IMR-90 (cell line): ENCODE measurements around the gene HMCES. TPM values are rescaled to one million over a fixed set of nuclear protein-coding genes. Genes with fewer than 3 reads are reported as not detected.

ENCODE experiments used
- ATAC-seq: fragments of 200-7000 bp; cut with Tn5 transposase; 2 replicates; pipeline ENCODE4 v1.9.1; 2020; ENCODE audit warnings: low read depth, mild to moderate bottlenecking, moderate library complexity
- BruUV-seq: library from RNA; stranded (reverse); fragments of 400-500 nt; replicated peaks from 2 replicates; lab custom pipeline; 2021; lab: Mats Ljungman, UMichigan
- CTCF ChIA-PET: fragments of 300-600 bp; formaldehyde crosslinking; extraction: SDS; loops from one replicate; lab custom pipeline; 2021; ENCODE audit warnings: antibody characterized with exemption; lab: Yijun Ruan, JAX
- POLR2A ChIA-PET: fragments of 300-600 bp; sonication (Branson Sonifier 250); formaldehyde crosslinking; loops from one replicate; lab custom pipeline; 2022; ENCODE audit warnings: antibody characterized with exemption; ENCODE audit not compliant: unreplicated experiment; lab: Charles Lee
- DNase-seq: peaks from one replicate; pipeline ENCODE4 v3.0.0; 2013
- H2AFZ ChIP-seq: replicated peaks from 2 replicates; pipeline ENCODE3; 2013; ENCODE audit warnings: low read length, mild to moderate bottlenecking; ENCODE audit not compliant: poor library complexity
- H2AK5ac ChIP-seq: 2 replicates; pipeline ENCODE4 v1.6.1; 2013; ENCODE audit warnings: low read depth, low read length, inconsistent platforms
- H2AK9ac ChIP-seq: replicated peaks from 2 replicates; pipeline ENCODE3; 2013; ENCODE audit warnings: mild to moderate bottlenecking, low read depth, low read length, moderate library complexity; ENCODE audit not compliant: poor library complexity
- H2BK120ac ChIP-seq: 2 replicates; pipeline ENCODE4 v1.6.1; 2013; ENCODE audit warnings: low read depth, low read length, inconsistent platforms
- H2BK15ac ChIP-seq: 3 replicates; pipeline ENCODE4 v1.6.1; 2013; ENCODE audit warnings: low read depth, low read length, inconsistent platforms
- H2BK20ac ChIP-seq: 2 replicates; pipeline ENCODE4 v1.6.1; 2013; ENCODE audit warnings: low read depth, mild to moderate bottlenecking, inconsistent platforms, low read length, moderate library complexity
- H2BK5ac ChIP-seq: 2 replicates; pipeline ENCODE4 v1.6.1; 2013; ENCODE audit warnings: mild to moderate bottlenecking, low read depth, low read length, inconsistent platforms; ENCODE audit not compliant: poor library complexity, severe bottlenecking
- H3K14ac ChIP-seq: replicated peaks from 2 replicates; pipeline ENCODE4 v1.6.1; 2013; ENCODE audit warnings: low read depth, low read length, inconsistent platforms
- H3K18ac ChIP-seq: 2 replicates; pipeline ENCODE4 v1.6.1; 2013; ENCODE audit warnings: low read depth, low read length, control low read depth
- H3K23ac ChIP-seq: 2 replicates; pipeline ENCODE4 v1.6.1; 2013; ENCODE audit warnings: low read depth, low read length, inconsistent platforms
- H3K27ac ChIP-seq: 2 replicates; pipeline ENCODE4 v1.5.1; 2013; ENCODE audit warnings: mild to moderate bottlenecking, control low read depth, low read length; ENCODE audit not compliant: insufficient read depth
- H3K27me3 ChIP-seq: 2 replicates; pipeline ENCODE4 v1.6.1; 2013; ENCODE audit warnings: low read length; ENCODE audit not compliant: control insufficient read depth, insufficient read depth
- H3K36me3 ChIP-seq: 2 replicates; pipeline ENCODE4 v1.6.1; 2013; ENCODE audit warnings: low read length, mixed read lengths; ENCODE audit not compliant: control insufficient read depth, insufficient read depth
- H3K4ac ChIP-seq: 2 replicates; pipeline ENCODE4 v1.6.1; 2013; ENCODE audit warnings: low read depth, low read length, inconsistent platforms
- H3K4me1 ChIP-seq: 2 replicates; pipeline ENCODE4 v1.6.1; 2013; ENCODE audit warnings: low read length, mixed read lengths; ENCODE audit not compliant: control insufficient read depth, insufficient read depth
- H3K4me2 ChIP-seq: 2 replicates; pipeline ENCODE4 v1.6.1; 2013; ENCODE audit warnings: low read depth, mild to moderate bottlenecking, control low read depth, low read length, moderate library complexity
- H3K4me3 ChIP-seq: 2 replicates; pipeline ENCODE4 v1.5.1; 2013; ENCODE audit warnings: low read depth, mild to moderate bottlenecking, control low read depth, low read length, moderate library complexity; ENCODE audit not compliant: insufficient read depth
- H3K56ac ChIP-seq: 2 replicates; pipeline ENCODE4 v1.6.1; 2013; ENCODE audit warnings: low read length, inconsistent platforms; ENCODE audit not compliant: insufficient read depth; ENCODE audit errors: extremely low read depth
- H3K79me1 ChIP-seq, 2 experiments: 2 replicates each; pipeline ENCODE4 v1.6.1; 2013; ENCODE audit warnings: low read length in 2 of 2, inconsistent platforms in 1 of 2, low read depth in 1 of 2
- H3K9ac ChIP-seq: 2 replicates; pipeline ENCODE4 v1.6.1; 2013; ENCODE audit warnings: low read depth, low read length, control low read depth
- H3K9me1 ChIP-seq: 2 replicates; pipeline ENCODE4 v1.6.1; 2013; ENCODE audit warnings: low read length, inconsistent platforms; ENCODE audit not compliant: insufficient read depth
- H3K9me3 ChIP-seq: 2 replicates; pipeline ENCODE4 v1.6.1; 2013; ENCODE audit warnings: low read length; ENCODE audit not compliant: control insufficient read depth, insufficient read depth
- H4K20me1 ChIP-seq: 2 replicates; pipeline ENCODE4 v1.6.1; 2013; ENCODE audit warnings: low read length, inconsistent platforms; ENCODE audit not compliant: insufficient read depth
- H4K5ac ChIP-seq: 2 replicates; pipeline ENCODE4 v1.6.1; 2013; ENCODE audit warnings: mild to moderate bottlenecking, low read depth, low read length, control low read depth
- H4K8ac ChIP-seq, 2 experiments: 2 replicates each; pipeline ENCODE4 v1.6.1; 2013; ENCODE audit warnings: low read depth in 2 of 2, low read length in 2 of 2, control low read depth in 1 of 2, inconsistent platforms in 1 of 2
- H4K91ac ChIP-seq: 2 replicates; pipeline ENCODE4 v1.6.1; 2013; ENCODE audit warnings: low read depth, low read length, inconsistent platforms; ENCODE audit not compliant: insufficient read depth
- BHLHE40 ChIP-seq: fragments of 150-350 bp; IDR thresholded peaks from 2 replicates; pipeline ENCODE4 v1.6.1; 2016; ENCODE audit warnings: mild to moderate bottlenecking, low read depth, low read length
- CEBPB ChIP-seq: IDR thresholded peaks from 2 replicates; pipeline ENCODE4 v1.6.1; 2012; ENCODE audit warnings: low read depth, low read length, improper control_type of control experiment
- CHD1 ChIP-seq: IDR thresholded peaks from 2 replicates; pipeline ENCODE4 v1.6.1; 2012; ENCODE audit warnings: low read depth, low read length, improper control_type of control experiment
- CTCF ChIP-seq: conservative IDR thresholded peaks from 2 replicates; pipeline ENCODE4 v1.5.1; 2012; ENCODE audit warnings: mild to moderate bottlenecking, low read depth, low read length, improper control_type of control experiment
- ELK1 ChIP-seq: fragments of 150-350 bp; IDR thresholded peaks from 2 replicates; pipeline ENCODE4 v1.6.1; 2016; ENCODE audit warnings: low read depth, mild to moderate bottlenecking, low read length, moderate library complexity, borderline replicate concordance
- MAFK ChIP-seq: IDR thresholded peaks from 2 replicates; pipeline ENCODE4 v1.6.1; 2012; ENCODE audit warnings: low read depth, low read length, improper control_type of control experiment
- MAZ ChIP-seq: IDR thresholded peaks from 2 replicates; pipeline ENCODE4 v1.6.1; 2012; ENCODE audit warnings: low read depth, mild to moderate bottlenecking, low read length, improper control_type of control experiment, moderate library complexity, borderline replicate concordance
- MXI1 ChIP-seq: IDR thresholded peaks from 2 replicates; pipeline ENCODE4 v1.6.1; 2012; ENCODE audit warnings: low read depth, mild to moderate bottlenecking, low read length, moderate library complexity, borderline replicate concordance
- NFE2L2 ChIP-seq: fragments of 150-350 bp; IDR thresholded peaks from 2 replicates; pipeline ENCODE4 v1.6.1; 2016; ENCODE audit warnings: low read depth, mild to moderate bottlenecking, low read length
- POLR2A ChIP-seq: IDR thresholded peaks from 2 replicates; pipeline ENCODE4 v1.6.1; 2012; ENCODE audit warnings: mild to moderate bottlenecking, low read depth, low read length
- RAD21 ChIP-seq: IDR thresholded peaks from 2 replicates; pipeline ENCODE4 v1.6.1; 2012; ENCODE audit warnings: low read length, improper control_type of control experiment
- RCOR1 ChIP-seq: IDR thresholded peaks from 2 replicates; pipeline ENCODE4 v1.6.1; 2012; ENCODE audit warnings: mild to moderate bottlenecking, low read length, improper control_type of control experiment; ENCODE audit not compliant: insufficient replicate concordance
- RFX5 ChIP-seq: IDR thresholded peaks from 2 replicates; pipeline ENCODE4 v1.8.0; 2012; ENCODE audit warnings: low read depth, mild to moderate bottlenecking, low read length, moderate library complexity
- SMC3 ChIP-seq: fragments of 150-350 bp; IDR thresholded peaks from 2 replicates; pipeline ENCODE4 v1.6.1; 2016; ENCODE audit warnings: low read depth, mild to moderate bottlenecking, antibody characterized with exemption, low read length, moderate library complexity
- USF2 ChIP-seq: fragments of 150-350 bp; IDR thresholded peaks from 2 replicates; pipeline ENCODE4 v1.6.1; 2017; ENCODE audit warnings: mild to moderate bottlenecking, antibody characterized with exemption, low read length, low read depth
- WGBS, 2 experiments: methylation state at CpG; one replicate each; pipeline versions ENCODE4 v1.1.5 to v1.1.7; 2013; ENCODE audit warnings: missing lambda C conversion rate in 2 of 2; ENCODE audit not compliant: insufficient read length in 1 of 2; ENCODE audit errors: extremely low coverage in 2 of 2; 5-methylcytosine and 5-hydroxymethylcytosine counted together
- dilution Hi-C: fragments of 300-500 bp; cut with HindIII; formaldehyde crosslinking; loops from one replicate; pipeline ENCODE4 v1.14.3; 2018; ENCODE audit warnings: low sequenced_read_pairs; ENCODE audit not compliant: unreplicated experiment
- in situ Hi-C: fragments of 300-500 bp; cut with MboI; formaldehyde crosslinking; loops from 3 replicates; pipeline ENCODE4 v1.14.3; 2019; ENCODE audit warnings: low sequenced_read_pairs, inconsistent platforms, mixed read lengths
- intact Hi-C: fragments of 100-400 bp; cut with micrococcal nuclease; formaldehyde crosslinking; loops from 2 replicates; pipeline ENCODE4 v1.10.0; 2022
- polyA plus RNA-seq, 3 experiments: library from polyadenylated mRNA; depleted of rRNA; stranded (reverse); fragments of >200 nt; gene quantifications; 2 replicates each; pipeline ENCODE4 v1.2.3, GENCODE V29; 2012; ENCODE audit warnings: low replicate concordance in 1 of 3
- total RNA-seq: library from RNA; depleted of rRNA; stranded (reverse); fragments of >200 nt; gene quantifications from 2 replicates; pipeline ENCODE4 v1.2.3, GENCODE V29; 2012

The HMCES gene
- total and polyA plus RNA-seq, 2 of the 4 experiments (the other 2 are of a cell fraction): 26.0 to 30.5 TPM

- no peak overlapping the region for H3K4me3 ChIP-seq
- no peaks in the 10 kb centered on the region for H3K9me3 ChIP-seq
- no peak overlapping the region for H3K4ac ChIP-seq
- no peak overlapping the region for H4K91ac ChIP-seq
- ChIA-PET CTCF (no interaction called here), POLR2A (no interaction called here)
- H2BK15ac ChIP-seq: no peak overlapping the region
- intact Hi-C loops: no loop called here
- in situ Hi-C loops: no loop called here
- DNase-seq: no peak
- peaks cover 0 to 11% of the 10 kb centered on the region in 2 experiments; a peak in 2 of 4 replicates for H3K79me1 ChIP-seq
- H3K27me3 ChIP-seq: no peaks in the 10 kb centered on the region
- dilution Hi-C loops: no loop called here
- H2BK20ac ChIP-seq: no peak overlapping the region
- H2AK9ac ChIP-seq: no peak overlapping the region
- no peak overlapping the region; the same call in 1 of the 2 replicates for H2AK5ac ChIP-seq
- H3K56ac ChIP-seq: no peak overlapping the region
- no peak overlapping the region for H3K4me2 ChIP-seq
- no peak overlapping the region for H2BK5ac ChIP-seq
- H3K23ac ChIP-seq: no peak overlapping the region
- no peaks in the 10 kb centered on the region for H4K20me1 ChIP-seq
- no peak overlapping the region for H2BK120ac ChIP-seq
- no peak overlapping the region for H3K14ac ChIP-seq
- no peaks in the 10 kb centered on the region for H3K36me3 ChIP-seq
- ATAC-seq: no peak
- peaks cover 7% of the 10 kb centered on the region for H3K4me1 ChIP-seq
- no TSS peak for BruUV-seq
- H3K27ac ChIP-seq: no peak overlapping the region
- no peak overlapping the region for H3K9ac ChIP-seq
- TF ChIP-seq NFE2L2 (no peak), SMC3 (no peak), ELK1 (no peak), CEBPB (no peak), MAFK (no peak), USF2 (no peak), RFX5 (no peak), CHD1 (no peak), POLR2A (no peak), CTCF (no peak), BHLHE40 (no peak), RCOR1 (no peak), MXI1 (no peak), RAD21 (no peak), MAZ (no peak)
- H4K5ac ChIP-seq: no peak overlapping the region
- H3K18ac ChIP-seq: no peak overlapping the region
- WGBS, 2 experiments: no CpG with 5 or more reads among the region's 3 CpGs
- no peak overlapping the region for H2AFZ ChIP-seq
- H3K9me1 ChIP-seq: peaks cover 6% of the 10 kb centered on the region
- no peak overlapping the region for H4K8ac ChIP-seq
These were observed 44.2 kb upstream of the HMCES start for GRCh38 chr3:129234441-129234840.
